Left ventricle myocardium inferior (tissue), 1 donor: ENCODE measurements around the gene C2orf92. TPM values are rescaled to one million over a fixed set of nuclear protein-coding genes. Genes with fewer than 3 reads are reported as not detected.

Experiments
- DNase-seq: peaks from one replicate; pipeline ENCODE4 v3.0.0-alpha.2; 2020
- H3K27ac ChIP-seq: fragments of 200-600 bp; replicated peaks from 2 replicates; pipeline ENCODE4 v1.8.0; 2021
- H3K27me3 ChIP-seq: fragments of 200-600 bp; 2 replicates; pipeline ENCODE4 v1.8.0; 2021; ENCODE audit warnings: low read depth
- H3K36me3 ChIP-seq: fragments of 200-600 bp; 2 replicates; pipeline ENCODE4 v1.8.0; 2021
- H3K4me1 ChIP-seq: fragments of 200-600 bp; 2 replicates; pipeline ENCODE4 v1.8.0; 2021
- H3K4me3 ChIP-seq: fragments of 200-600 bp; 2 replicates; pipeline ENCODE4 v1.8.0; 2021; ENCODE audit warnings: mild to moderate bottlenecking, moderate library complexity
- H3K9me3 ChIP-seq: fragments of 200-600 bp; replicated peaks from 2 replicates; pipeline ENCODE4 v1.8.0; 2021
- CTCF ChIP-seq: fragments of 200-600 bp; IDR thresholded peaks from 2 replicates; pipeline ENCODE4 v1.8.0; 2021; ENCODE audit warnings: antibody characterized with exemption, mild to moderate bottlenecking, borderline replicate concordance
- intact Hi-C: fragments of 100-400 bp; cut with micrococcal nuclease; formaldehyde crosslinking; loops from one replicate; pipeline ENCODE4 v1.11.0; 2022
- total RNA-seq: library from RNA; stranded (reverse); fragmentation: NEBNext Ultra II Directional; extraction: Animal tissue kit (Norgen Biotek cat#: 25700); gene quantifications from one replicate; pipeline ENCODE4 v1.2.1, GENCODE V29; 2021
- donor health status: DM: no; HTN: yes; CAD: no; lungs with severe emphysema.

C2orf92 gene
- total RNA-seq, 1 donor from 2014 or later, result 1.8 TPM

GRCh38 chr2:97728091-97728731 lies 58.7 kb downstream of the C2orf92 start:
- H3K27ac ChIP-seq, result peak overlapping the region; percentile 66
- intact Hi-C loops, result loop anchor here (1.0 kb wide), 1 partner anchor 13 kb away; no protein-coding TSS in a partner anchor

GRCh38 chr2:97730245-97730644 lies 60.7 kb downstream of the C2orf92 start:
- H3K36me3 ChIP-seq, result no peaks in the 10 kb centered on the region
- H3K4me1 ChIP-seq, result peaks cover 32% of the 10 kb centered on the region
- no peak for TF ChIP-seq CTCF
- H3K4me3 ChIP-seq, result no peak overlapping the region
- intact Hi-C loops, result no loop called here
- no peaks in the 10 kb centered on the region for H3K27me3 ChIP-seq
- peaks cover 14% of the 10 kb centered on the region for H3K9me3 ChIP-seq
- DNase-seq, result no peak
- H3K27ac ChIP-seq, result no peak overlapping the region

More at GRCh38 chr2:97728091-97728731, 58.7 kb downstream of the C2orf92 start:
- TF ChIP-seq CTCF, result no peak
- Histone ChIP-seq H3K27me3 (peaks cover 6% of the 10 kb centered on the region), H3K9me3 (peaks cover 14% of the 10 kb centered on the region), H3K4me3 (no peak overlapping the region), H3K36me3 (no peaks in the 10 kb centered on the region), H3K4me1 (peaks cover 37% of the 10 kb centered on the region)
- DNase-seq, result peak; percentile 57

- intact Hi-C loops, result no loop called here
- DNase-seq, result peak; percentile 9
- Histone ChIP-seq H3K9me3 (peaks cover 14% of the 10 kb centered on the region), H3K36me3 (no peaks in the 10 kb centered on the region), H3K27ac (no peak overlapping the region), H3K4me1 (peaks cover 20% of the 10 kb centered on the region), H3K4me3 (no peak overlapping the region), H3K27me3 (no peaks in the 10 kb centered on the region)
- no peak for TF ChIP-seq CTCF
Measured at GRCh38 chr2:97731274-97732020, 61.9 kb downstream of the C2orf92 start.

- Histone ChIP-seq H3K36me3 (no peaks in the 10 kb centered on the region), H3K9me3 (peaks cover 14% of the 10 kb centered on the region), H3K27me3 (no peaks in the 10 kb centered on the region), H3K4me3 (no peak overlapping the region), H3K4me1 (peaks cover 8% of the 10 kb centered on the region), H3K27ac (no peak overlapping the region)
- DNase-seq, result peak; percentile 5
- no peak for TF ChIP-seq CTCF
- intact Hi-C loops, result no loop called here
Measured at GRCh38 chr2:97732436-97733340, 63.2 kb downstream of the C2orf92 start.

GRCh38 chr2:97733341-97734035 lies 64.0 kb downstream of the C2orf92 start:
- peaks cover 14% of the 10 kb centered on the region for H3K9me3 ChIP-seq
- H3K4me1 ChIP-seq, result no peaks in the 10 kb centered on the region
- peak; percentile 6 for DNase-seq
- no peak overlapping the region for H3K27ac ChIP-seq
- H3K36me3 ChIP-seq, result no peaks in the 10 kb centered on the region
- no peak for TF ChIP-seq CTCF
- H3K4me3 ChIP-seq, result no peak overlapping the region
- intact Hi-C loops, result no loop called here
- no peaks in the 10 kb centered on the region for H3K27me3 ChIP-seq
